Measurements from ENCODE around the gene SRGAP1. TPM values are rescaled to one million over a fixed set of nuclear protein-coding genes. Genes with fewer than 3 reads are reported as not detected.

Gene SRGAP1
- total and polyA plus RNA-seq, 2 experiments from 2014 or later = 9.2 to 10.8 TPM

DNA sequence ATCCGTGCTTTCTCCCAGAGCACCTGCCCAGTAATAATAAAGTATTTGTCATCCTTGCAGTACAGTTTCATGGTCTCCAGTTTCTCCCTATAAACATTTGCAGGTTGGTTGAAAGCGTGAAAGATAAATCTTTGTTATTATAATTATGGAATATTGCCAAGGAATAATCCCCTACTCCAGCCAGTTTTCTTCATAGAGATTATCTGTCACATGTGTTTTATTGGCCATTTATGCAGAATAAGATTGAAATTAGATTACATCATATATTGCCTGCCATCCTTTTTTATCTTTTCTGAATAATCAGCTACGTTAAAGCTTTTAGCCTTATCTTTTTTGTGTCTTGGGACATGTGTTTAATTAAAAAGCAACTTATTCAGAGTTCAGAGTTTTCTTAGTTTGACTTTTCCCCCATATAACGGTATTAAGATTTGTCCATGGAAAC is 209.6 kb downstream of the SRGAP1 start:
- Histone ChIP-seq H3K9me2 (replicated peaks; ENCODE audit: insufficient read depth) (no peaks in the 10 kb centered on the region), H3K79me2 (no peaks in the 10 kb centered on the region), H3K4me3 (no peak overlapping the region), H4K20me1 (ENCODE audit: insufficient read depth, poor library complexity, severe bottlenecking) (no peaks in the 10 kb centered on the region), H3K4me2 (no peak overlapping the region), H3K27me3 (no peaks in the 10 kb centered on the region), H2AFZ (no peak overlapping the region), H3K4me1 (ENCODE audit: insufficient read depth) (no peaks in the 10 kb centered on the region), H3K36me3 (replicated peaks; ENCODE audit: insufficient read depth, low read depth) (no peaks in the 10 kb centered on the region), H3K9me3 (ENCODE audit: low read depth) (no peaks in the 10 kb centered on the region), H3K27ac (no peak overlapping the region)
- TF ChIP-seq, protein P1, sequence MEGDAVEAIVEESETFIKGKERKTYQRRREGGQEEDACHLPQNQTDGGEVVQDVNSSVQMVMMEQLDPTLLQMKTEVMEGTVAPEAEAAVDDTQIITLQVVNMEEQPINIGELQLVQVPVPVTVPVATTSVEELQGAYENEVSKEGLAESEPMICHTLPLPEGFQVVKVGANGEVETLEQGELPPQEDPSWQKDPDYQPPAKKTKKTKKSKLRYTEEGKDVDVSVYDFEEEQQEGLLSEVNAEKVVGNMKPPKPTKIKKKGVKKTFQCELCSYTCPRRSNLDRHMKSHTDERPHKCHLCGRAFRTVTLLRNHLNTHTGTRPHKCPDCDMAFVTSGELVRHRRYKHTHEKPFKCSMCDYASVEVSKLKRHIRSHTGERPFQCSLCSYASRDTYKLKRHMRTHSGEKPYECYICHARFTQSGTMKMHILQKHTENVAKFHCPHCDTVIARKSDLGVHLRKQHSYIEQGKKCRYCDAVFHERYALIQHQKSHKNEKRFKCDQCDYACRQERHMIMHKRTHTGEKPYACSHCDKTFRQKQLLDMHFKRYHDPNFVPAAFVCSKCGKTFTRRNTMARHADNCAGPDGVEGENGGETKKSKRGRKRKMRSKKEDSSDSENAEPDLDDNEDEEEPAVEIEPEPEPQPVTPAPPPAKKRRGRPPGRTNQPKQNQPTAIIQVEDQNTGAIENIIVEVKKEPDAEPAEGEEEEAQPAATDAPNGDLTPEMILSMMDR (IDR thresholded peaks at IDR 0.05; ENCODE audit: poor library complexity) = no peak
- TF ChIP-seq EZH2 (IDR thresholded peaks at IDR 0.05; ENCODE audit: borderline replicate concordance) = no peak
- TF ChIP-seq EZH2phosphoT487 (IDR thresholded peaks at IDR 0.05; ENCODE audit: low read depth, severe bottlenecking, unreplicated experiment) = no peak
- DNase-seq (ENCODE audit: low spot score) = no peak
- WGBS (ENCODE audit: low lambda C conversion rate, missing lambda C conversion rate) = 75% methylated on average over 4 of the region's 4 CpGs

- Histone ChIP-seq H3K27ac (no peak overlapping the region), H3K79me2 (no peaks in the 10 kb centered on the region), H4K20me1 (ENCODE audit: insufficient read depth, poor library complexity, severe bottlenecking) (no peaks in the 10 kb centered on the region), H3K4me3 (no peak overlapping the region), H3K4me2 (no peak overlapping the region), H3K9me3 (ENCODE audit: low read depth) (no peaks in the 10 kb centered on the region), H2AFZ (no peak overlapping the region), H3K4me1 (ENCODE audit: insufficient read depth) (no peaks in the 10 kb centered on the region), H3K27me3 (no peaks in the 10 kb centered on the region), H3K9me2 (replicated peaks; ENCODE audit: insufficient read depth) (no peaks in the 10 kb centered on the region), H3K36me3 (replicated peaks; ENCODE audit: insufficient read depth, low read depth) (no peaks in the 10 kb centered on the region)
- TF ChIP-seq EZH2 (IDR thresholded peaks at IDR 0.05; ENCODE audit: borderline replicate concordance) (no peak), EZH2phosphoT487 (IDR thresholded peaks at IDR 0.05; ENCODE audit: low read depth, severe bottlenecking, unreplicated experiment) (no peak)
- TF ChIP-seq, protein P1 (IDR thresholded peaks at IDR 0.05; ENCODE audit: poor library complexity) = no peak
- DNase-seq (ENCODE audit: low spot score) = no peak
- WGBS (ENCODE audit: low lambda C conversion rate, missing lambda C conversion rate) = 89% methylated on average over 1 of the region's 1 CpG
Measured at GRCh38 chr12:64056741-64057140, 212.2 kb downstream of the SRGAP1 start.

- Histone ChIP-seq H3K4me2 (no peak overlapping the region), H3K9me2 (replicated peaks; ENCODE audit: insufficient read depth) (no peaks in the 10 kb centered on the region), H3K27me3 (no peaks in the 10 kb centered on the region), H4K20me1 (ENCODE audit: insufficient read depth, poor library complexity, severe bottlenecking) (no peaks in the 10 kb centered on the region), H3K36me3 (replicated peaks; ENCODE audit: insufficient read depth, low read depth) (no peaks in the 10 kb centered on the region), H3K4me3 (no peak overlapping the region), H3K4me1 (ENCODE audit: insufficient read depth) (no peaks in the 10 kb centered on the region), H2AFZ (no peak overlapping the region), H3K79me2 (no peaks in the 10 kb centered on the region), H3K9me3 (ENCODE audit: low read depth) (no peaks in the 10 kb centered on the region), H3K27ac (no peak overlapping the region)
- 92% methylated on average over 3 of the region's 3 CpGs for WGBS (ENCODE audit: low lambda C conversion rate, missing lambda C conversion rate)
- DNase-seq (ENCODE audit: low spot score) = no peak
- no peak for TF ChIP-seq EZH2phosphoT487 (IDR thresholded peaks at IDR 0.05; ENCODE audit: low read depth, severe bottlenecking, unreplicated experiment)
- TF ChIP-seq, protein P1 (IDR thresholded peaks at IDR 0.05; ENCODE audit: poor library complexity) = no peak
- TF ChIP-seq EZH2 (IDR thresholded peaks at IDR 0.05; ENCODE audit: borderline replicate concordance) = no peak
Measured at GRCh38 chr12:64057706-64058105, 213.2 kb downstream of the SRGAP1 start.
